Liver (tissue), 9 donors: Measurements from ENCODE around the gene MSL3. TPM values are rescaled to one million over a fixed set of nuclear protein-coding genes. Genes with fewer than 3 reads are reported as not detected.

Experiments used
- DNase-seq: peaks from one replicate; pipeline ENCODE4 v3.0.0-alpha.2; 2017; ENCODE audit warnings: low spot score
- H3K27ac ChIP-seq, 2 donors: one replicate each; pipeline ENCODE4 v1.7.0; 2013; ENCODE audit warnings: inconsistent platforms in 2 of 2, low read length in 2 of 2, control low read depth in 1 of 2, low read depth in 1 of 2, mild to moderate bottlenecking in 1 of 2
- H3K27me3 ChIP-seq, 4 donors: one replicate each; pipeline versions ENCODE4 v1.6.1 to v1.7.0; 2013; ENCODE audit warnings: low read length in 3 of 4, inconsistent platforms in 1 of 4, mild to moderate bottlenecking in 1 of 4, moderate library complexity in 1 of 4; ENCODE audit not compliant: control insufficient read depth in 4 of 4, insufficient read depth in 4 of 4
- H3K36me3 ChIP-seq, 4 donors: one replicate each; pipeline versions ENCODE4 v1.6.1 to v1.7.0; 2013; ENCODE audit warnings: low read length in 3 of 4, mild to moderate bottlenecking in 3 of 4, low read depth in 1 of 4, moderate library complexity in 1 of 4; ENCODE audit not compliant: control insufficient read depth in 4 of 4, insufficient read depth in 3 of 4
- H3K4me1 ChIP-seq, 4 donors: one replicate each; pipeline versions ENCODE4 v1.6.1 to v1.7.0; 2013; ENCODE audit warnings: low read length in 3 of 4, mild to moderate bottlenecking in 3 of 4, moderate library complexity in 1 of 4; ENCODE audit not compliant: control insufficient read depth in 4 of 4, insufficient read depth in 4 of 4
- H3K4me3 ChIP-seq, 3 donors: one replicate each; pipeline versions ENCODE4 v1.6.1 to v1.7.0; 2013; ENCODE audit warnings: low read length in 3 of 3, control low read depth in 1 of 3, low read depth in 1 of 3, mild to moderate bottlenecking in 1 of 3
- H3K9ac ChIP-seq, 2 donors: one replicate each; pipeline ENCODE4 v1.7.0; 2013; ENCODE audit warnings: low read length in 2 of 2, mild to moderate bottlenecking in 2 of 2, moderate library complexity in 2 of 2, control low read depth in 1 of 2, low read depth in 1 of 2
- H3K9me3 ChIP-seq, 4 donors: one replicate each; pipeline versions ENCODE4 v1.6.1 to v1.7.0; 2013; ENCODE audit warnings: low read length in 3 of 4; ENCODE audit not compliant: control insufficient read depth in 4 of 4
- ATF3 ChIP-seq: IDR thresholded peaks from 2 replicates; pipeline ENCODE4 v1.6.1; 2016; ENCODE audit warnings: antibody characterized with exemption
- CTCF ChIP-seq: fragments of 150-350 bp; IDR thresholded peaks from 2 replicates; pipeline ENCODE4 v1.5.1; 2017; ENCODE audit warnings: improper control_type of control experiment, low read depth, low read length; ENCODE audit not compliant: missing input control
- EGR1 ChIP-seq, 2 donors: IDR thresholded peaks; 2 replicates each; pipeline ENCODE4 v1.6.1; 2016 to 2018; ENCODE audit warnings: antibody characterized with exemption in 2 of 2, low read depth in 2 of 2
- FOXA1 ChIP-seq: IDR thresholded peaks from 2 replicates; pipeline ENCODE4 v1.6.1; 2016; ENCODE audit warnings: antibody characterized with exemption
- FOXA2 ChIP-seq: IDR thresholded peaks from 2 replicates; pipeline ENCODE4 v1.6.1; 2016; ENCODE audit warnings: antibody characterized with exemption
- GABPA ChIP-seq, 2 donors: IDR thresholded peaks in 1 of 2; conservative IDR thresholded peaks in 1 of 2; 2 replicates each; pipeline ENCODE4 v1.6.1; 2016; ENCODE audit warnings: antibody characterized with exemption in 2 of 2, mild to moderate bottlenecking in 1 of 2, moderate library complexity in 1 of 2
- HNF4A ChIP-seq, 2 donors: conservative IDR thresholded peaks; 2 replicates each; pipeline ENCODE4 v1.6.1; 2016; ENCODE audit warnings: antibody characterized with exemption in 2 of 2, mild to moderate bottlenecking in 2 of 2
- HNF4G ChIP-seq: IDR thresholded peaks from 2 replicates; pipeline ENCODE4 v1.6.1; 2016; ENCODE audit warnings: antibody characterized with exemption
- JUND ChIP-seq, 2 donors: IDR thresholded peaks; 2 replicates each; pipeline ENCODE4 v1.6.1; 2016; ENCODE audit warnings: antibody characterized with exemption in 2 of 2
- MAX ChIP-seq: IDR thresholded peaks from 2 replicates; pipeline ENCODE4 v1.6.1; 2016; ENCODE audit warnings: antibody characterized with exemption
- NR2F2 ChIP-seq: IDR thresholded peaks from 2 replicates; pipeline ENCODE4 v1.6.1; 2016; ENCODE audit warnings: antibody characterized with exemption
- RAD21 ChIP-seq, 2 donors: IDR thresholded peaks; 2 replicates each; pipeline ENCODE4 v1.6.1; 2016; ENCODE audit warnings: antibody characterized with exemption in 2 of 2, mild to moderate bottlenecking in 2 of 2
- REST ChIP-seq: IDR thresholded peaks from 2 replicates; pipeline ENCODE4 v1.6.1; 2016; ENCODE audit warnings: antibody characterized with exemption, mild to moderate bottlenecking
- RXRA ChIP-seq, 2 donors: IDR thresholded peaks; 2 replicates each; pipeline ENCODE4 v1.6.1; 2017 to 2018; ENCODE audit warnings: antibody characterized with exemption in 2 of 2, mild to moderate bottlenecking in 1 of 2
- SP1 ChIP-seq: IDR thresholded peaks from 2 replicates; pipeline ENCODE4 v1.6.1; 2018; ENCODE audit warnings: antibody characterized with exemption, mild to moderate bottlenecking
- TAF1 ChIP-seq: conservative IDR thresholded peaks from 2 replicates; pipeline ENCODE4 v1.6.1; 2016; ENCODE audit warnings: antibody characterized with exemption, mild to moderate bottlenecking
- YY1 ChIP-seq: IDR thresholded peaks from 2 replicates; pipeline ENCODE4 v1.6.1; 2016; ENCODE audit warnings: antibody characterized with exemption, mild to moderate bottlenecking
- ZBTB33 ChIP-seq: IDR thresholded peaks from 2 replicates; pipeline ENCODE4 v1.6.1; 2016; ENCODE audit warnings: antibody characterized with exemption
- WGBS: extraction: QIAGEN DNeasy Blood & Tissue Kit; methylation state at CpG from one replicate; pipeline ENCODE4 v1.1.7; 2013; 5-methylcytosine and 5-hydroxymethylcytosine counted together
- polyA plus RNA-seq, 2 donors: library from polyadenylated mRNA; stranded (reverse) in 1 of 2; unstranded in 1 of 2; fragments of 200-250 nt in 1 of 2; fragments of >200 nt in 1 of 2; fragmentation: Nextera tagmentation in 1 of 2; extraction: Ambion mirVana in 1 of 2; gene quantifications; one replicate each; pipeline versions ENCODE4 v1.2.1 to v1.2.3, GENCODE V29; 2013 to 2015
- total RNA-seq, 2 donors: library from RNA; depleted of rRNA; stranded (reverse); fragments of >200 nt; gene quantifications; one replicate each; pipeline ENCODE4 v1.2.3, GENCODE V29; 2014
- donor health status: healthy.
- donor health status: healthy.
- donor health status: healthy.
- donor health status: healthy.
- donor health status: healthy.

MSL3 gene
- total and polyA plus RNA-seq, 4 donors: 7.3 to 13.6 (median 8.9) TPM

- no peak for TF ChIP-seq NR2F2
- no peak for TF ChIP-seq RAD21 (IDR thresholded peaks at IDR 0.05)
Measured at GRCh38 chrX:11754958-11755645, 2.9 kb upstream of the MSL3 start (continued).

GRCh38 chrX:11755724-11756123, 2.3 kb upstream of the MSL3 start:
- Histone ChIP-seq H3K9ac (no peak overlapping the region), H3K4me3 (no peak overlapping the region), H3K4me1 (peaks cover 0 to 8% (median 6%) of the 10 kb centered on the region in 4 donors), H3K27me3 (peaks cover 0 to 4% (median 0%) of the 10 kb centered on the region in 4 donors), H3K27ac (no peak overlapping the region), H3K9me3 (no peaks in the 10 kb centered on the region), H3K36me3 (no peaks in the 10 kb centered on the region)
- DNase-seq: no peak
- TF ChIP-seq HNF4G (no peak), RAD21 (IDR thresholded peaks at IDR 0.05) (no peak), TAF1 (no peak), RXRA (IDR thresholded peaks at IDR 0.05) (no peak), SP1 (no peak), ATF3 (no peak), NR2F2 (no peak), ZBTB33 (no peak), REST (no peak), MAX (no peak), YY1 (no peak), HNF4A (conservative IDR thresholded peaks at IDR 0.05) (no peak), JUND (IDR thresholded peaks at IDR 0.05) (no peak), CTCF (no peak), FOXA1 (no peak), GABPA (IDR thresholded peaks at IDR 0.05 in 1 of 2, conservative IDR thresholded peaks at IDR 0.05 in 1 of 2) (no peak), FOXA2 (no peak), EGR1 (IDR thresholded peaks at IDR 0.05; ENCODE audit: low read depth in 2 of 2) (no peak)
- 64% methylated on average over 2 of the region's 2 CpGs for WGBS
